Measurements from ENCODE around the gene RTBDN. TPM values are rescaled to one million over a fixed set of nuclear protein-coding genes. Genes with fewer than 3 reads are reported as not detected.

RTBDN gene
- polyA plus RNA-seq, 1 of the 3 experiments (the other 2 are of a cell fraction) = 0.72 TPM

DNA sequence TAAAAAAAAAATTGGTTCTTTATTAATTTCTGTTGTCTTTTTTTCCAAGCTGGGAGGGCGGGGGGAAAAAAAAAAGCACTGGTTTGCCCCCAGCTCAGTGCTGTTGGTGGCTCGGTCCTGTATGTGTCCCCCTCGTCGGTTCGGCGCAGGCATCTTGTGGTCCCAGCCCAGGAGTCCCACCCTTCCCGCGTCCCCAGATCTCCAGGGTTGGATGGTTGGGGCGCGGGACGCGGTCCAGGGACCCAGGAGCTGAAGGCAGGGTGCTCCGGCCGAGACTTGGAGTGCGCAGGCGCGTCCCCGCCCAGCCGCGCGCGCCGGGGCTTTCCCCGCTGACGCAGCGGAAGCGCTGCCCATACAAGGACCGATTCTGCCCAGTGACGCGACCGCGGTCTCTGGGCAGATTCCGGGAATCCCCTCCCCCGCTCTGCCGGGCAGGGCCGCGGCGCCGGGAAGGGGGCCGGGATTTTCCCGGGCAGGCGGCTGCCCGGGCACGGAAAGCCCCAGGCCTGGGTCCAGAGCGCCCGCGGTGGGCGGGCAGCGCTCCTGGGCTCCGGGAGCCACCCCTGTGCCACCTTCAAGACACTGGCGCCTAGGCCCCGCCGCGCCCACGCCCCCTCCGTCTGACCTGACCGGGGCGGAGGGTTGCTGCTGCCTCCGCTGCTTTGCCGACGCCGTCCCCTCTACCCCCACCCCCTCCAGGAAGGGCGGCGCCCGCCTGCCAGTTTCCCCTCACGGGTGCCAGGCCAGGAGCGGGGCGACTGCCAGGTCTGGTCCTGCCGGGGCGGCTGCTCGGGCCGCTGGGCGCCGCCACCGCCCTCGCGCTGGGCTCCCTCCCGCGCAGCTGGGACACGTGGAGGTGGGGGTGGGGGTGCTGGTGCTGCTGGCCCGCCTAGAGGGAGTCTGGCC, 40.8 kb downstream of the RTBDN start (continued):
- TF ChIP-seq JUND (IDR thresholded peaks at IDR 0.05) = peak; percentile 44; the same call in 1 of the 2 replicates
- TF ChIP-seq POLR2AphosphoS5 (IDR thresholded peaks at IDR 0.05; ENCODE audit: low read depth, low read length) = peak; percentile 69
- TF ChIP-seq, protein P1, sequence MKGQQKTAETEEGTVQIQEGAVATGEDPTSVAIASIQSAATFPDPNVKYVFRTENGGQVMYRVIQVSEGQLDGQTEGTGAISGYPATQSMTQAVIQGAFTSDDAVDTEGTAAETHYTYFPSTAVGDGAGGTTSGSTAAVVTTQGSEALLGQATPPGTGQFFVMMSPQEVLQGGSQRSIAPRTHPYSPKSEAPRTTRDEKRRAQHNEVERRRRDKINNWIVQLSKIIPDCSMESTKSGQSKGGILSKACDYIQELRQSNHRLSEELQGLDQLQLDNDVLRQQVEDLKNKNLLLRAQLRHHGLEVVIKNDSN (IDR thresholded peaks at IDR 0.05; ENCODE audit: borderline replicate concordance, low read depth) = 0 out of 2 replicates have a peak, but pooled peaks have one; percentile 54
- TF ChIP-seq CHD2 (IDR thresholded peaks at IDR 0.05; ENCODE audit: low read length, partially characterized antibody) = peak; percentile 82
- TF ChIP-seq SIN3A (IDR thresholded peaks at IDR 0.05; ENCODE audit: borderline replicate concordance, low read depth, low read length) = no peak
- TF ChIP-seq YY1 (IDR thresholded peaks at IDR 0.05; ENCODE audit: low read depth) = 0 out of 2 replicates have a peak, but pooled peaks have one; percentile 23
- TF ChIP-seq ELF1 (IDR thresholded peaks at IDR 0.05) = peak; percentile 34; the same call in 1 of the 2 replicates
- peak; percentile 21; the same call in 1 of the 2 replicates for TF ChIP-seq TEAD4 (IDR thresholded peaks at IDR 0.05; ENCODE audit: borderline replicate concordance, insufficient read depth)

DNA sequence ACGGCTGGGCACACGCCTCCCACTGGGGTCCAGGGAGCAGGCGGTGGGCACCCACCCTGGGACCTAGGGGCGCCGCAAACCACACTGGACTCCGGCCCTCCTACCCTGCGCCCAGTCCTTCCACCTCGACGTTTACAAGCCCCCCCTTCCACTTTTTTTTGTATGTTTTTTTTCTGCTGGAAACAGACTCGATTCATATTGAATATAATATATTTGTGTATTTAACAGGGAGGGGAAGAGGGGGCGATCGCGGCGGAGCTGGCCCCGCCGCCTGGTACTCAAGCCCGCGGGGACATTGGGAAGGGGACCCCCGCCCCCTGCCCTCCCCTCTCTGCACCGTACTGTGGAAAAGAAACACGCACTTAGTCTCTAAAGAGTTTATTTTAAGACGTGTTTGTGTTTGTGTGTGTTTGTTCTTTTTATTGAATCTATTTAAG, 41.5 kb downstream of the RTBDN start:
- peaks cover 17% of the 10 kb centered on the region for H4K20me1 ChIP-seq (ENCODE audit: insufficient read depth)
- TF ChIP-seq, protein P2, sequence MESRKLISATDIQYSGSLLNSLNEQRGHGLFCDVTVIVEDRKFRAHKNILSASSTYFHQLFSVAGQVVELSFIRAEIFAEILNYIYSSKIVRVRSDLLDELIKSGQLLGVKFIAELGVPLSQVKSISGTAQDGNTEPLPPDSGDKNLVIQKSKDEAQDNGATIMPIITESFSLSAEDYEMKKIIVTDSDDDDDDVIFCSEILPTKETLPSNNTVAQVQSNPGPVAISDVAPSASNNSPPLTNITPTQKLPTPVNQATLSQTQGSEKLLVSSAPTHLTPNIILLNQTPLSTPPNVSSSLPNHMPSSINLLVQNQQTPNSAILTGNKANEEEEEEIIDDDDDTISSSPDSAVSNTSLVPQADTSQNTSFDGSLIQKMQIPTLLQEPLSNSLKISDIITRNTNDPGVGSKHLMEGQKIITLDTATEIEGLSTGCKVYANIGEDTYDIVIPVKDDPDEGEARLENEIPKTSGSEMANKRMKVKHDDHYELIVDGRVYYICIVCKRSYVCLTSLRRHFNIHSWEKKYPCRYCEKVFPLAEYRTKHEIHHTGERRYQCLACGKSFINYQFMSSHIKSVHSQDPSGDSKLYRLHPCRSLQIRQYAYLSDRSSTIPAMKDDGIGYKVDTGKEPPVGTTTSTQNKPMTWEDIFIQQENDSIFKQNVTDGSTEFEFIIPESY (IDR thresholded peaks at IDR 0.05; ENCODE audit: borderline replicate concordance, low read depth) = no peak
- TF ChIP-seq POLR2AphosphoS5 (IDR thresholded peaks at IDR 0.05; ENCODE audit: low read depth, low read length) = 0 out of 2 replicates have a peak, but pooled peaks have one; percentile 38
- TF ChIP-seq NFIC (IDR thresholded peaks at IDR 0.05; ENCODE audit: borderline replicate concordance) = no peak
- no peak for TF ChIP-seq RAD21 (IDR thresholded peaks at IDR 0.05; ENCODE audit: low read length)
- peak overlapping the region; percentile 86 to 90 for H3K27ac ChIP-seq (ENCODE audit: low read depth in 2 of 2, low read length in 1 of 2)
- under 1% methylated on average over 19 of the region's 22 CpGs for WGBS (ENCODE audit: low lambda C conversion rate)
- peak overlapping the region; percentile 88 for H3K4me2 ChIP-seq
- H3K79me2 ChIP-seq (ENCODE audit: insufficient read depth) = peaks cover 20% of the 10 kb centered on the region
- H3K36me3 ChIP-seq (replicated peaks in 1 of 2; ENCODE audit: control insufficient read depth in 1 of 2, insufficient read depth in 2 of 2, low read length in 1 of 2) = peaks cover 0 to 6% of the 10 kb centered on the region in 2 experiments
- H3F3A ChIP-seq (replicated peaks; ENCODE audit: insufficient read depth) = peaks cover 45% of the 10 kb centered on the region
- ChIA-PET CTCF (interaction anchor here (1.0 to 17.1 kb wide), 8 partner anchors 9 to 172 kb away, joined by 3 to 447 read pairs (median 5); partner anchors contain the start of genes HOOK2, PRDX2, RNASEH2A and THSD8), POLR2A (interaction anchor here (0.7 to 4.4 kb wide), 13 partner anchors 9 to 201 kb away, joined by 3 to 88 read pairs (median 4); partner anchors contain the start of genes GCDH, PRDX2 and THSD8)
- no peaks in the 10 kb centered on the region for H3K9me3 ChIP-seq
- no peaks in the 10 kb centered on the region for H3K9me2 ChIP-seq
- no peaks in the 10 kb centered on the region for H3K27me3 ChIP-seq (ENCODE audit: insufficient read depth)
- peak overlapping the region; percentile 95 for H3K9ac ChIP-seq
- no peak for DNase-seq
- peaks cover 28 to 38% of the 10 kb centered on the region in 2 experiments for H3K4me1 ChIP-seq (ENCODE audit: control insufficient read depth in 1 of 2, insufficient read depth in 2 of 2, low read depth in 1 of 2, low read length in 1 of 2)
- H3K4me3 ChIP-seq (ENCODE audit: low read depth in 2 of 2, low read length in 1 of 2) = peak overlapping the region; percentile 80 to 88
- H2AFZ ChIP-seq (ENCODE audit: low read depth) = no peak overlapping the region

Data from SK-N-SH (cell line).